ENCODE data around the gene ENTPD2.

The ENTPD2 gene

DNA sequence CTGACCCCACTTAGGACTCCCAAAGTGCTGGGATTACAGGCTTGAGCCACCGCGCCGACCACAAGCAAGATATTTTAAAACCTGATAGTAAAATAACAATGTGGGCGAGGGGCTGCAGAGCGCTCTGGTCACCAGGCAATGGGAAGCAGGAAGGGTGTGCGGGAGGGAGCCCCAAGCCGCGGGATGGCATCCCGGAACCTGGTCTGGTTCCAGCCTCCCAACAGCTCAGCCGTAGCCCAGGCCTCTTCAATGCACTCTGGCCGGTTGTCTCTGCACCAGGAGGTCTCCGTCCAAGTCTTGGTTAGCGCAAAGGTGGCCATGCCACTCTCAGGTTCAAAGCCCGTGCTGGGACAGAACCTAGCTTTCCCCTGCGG lies 22.8 kb upstream of the ENTPD2 start:
- H3K27ac ChIP-seq, result peak overlapping the region; percentile 92
- H3K9me3 ChIP-seq (ENCODE audit: severe bottlenecking), result no peaks in the 10 kb centered on the region
- peaks cover 29% of the 10 kb centered on the region for H3K36me3 ChIP-seq
- H3K27me3 ChIP-seq (ENCODE audit: insufficient read depth, low read depth, severe bottlenecking), result no peaks in the 10 kb centered on the region
- H3K4me3 ChIP-seq (ENCODE audit: low read depth, low read length), result peak overlapping the region; percentile 74
- TF ChIP-seq, protein P1, sequence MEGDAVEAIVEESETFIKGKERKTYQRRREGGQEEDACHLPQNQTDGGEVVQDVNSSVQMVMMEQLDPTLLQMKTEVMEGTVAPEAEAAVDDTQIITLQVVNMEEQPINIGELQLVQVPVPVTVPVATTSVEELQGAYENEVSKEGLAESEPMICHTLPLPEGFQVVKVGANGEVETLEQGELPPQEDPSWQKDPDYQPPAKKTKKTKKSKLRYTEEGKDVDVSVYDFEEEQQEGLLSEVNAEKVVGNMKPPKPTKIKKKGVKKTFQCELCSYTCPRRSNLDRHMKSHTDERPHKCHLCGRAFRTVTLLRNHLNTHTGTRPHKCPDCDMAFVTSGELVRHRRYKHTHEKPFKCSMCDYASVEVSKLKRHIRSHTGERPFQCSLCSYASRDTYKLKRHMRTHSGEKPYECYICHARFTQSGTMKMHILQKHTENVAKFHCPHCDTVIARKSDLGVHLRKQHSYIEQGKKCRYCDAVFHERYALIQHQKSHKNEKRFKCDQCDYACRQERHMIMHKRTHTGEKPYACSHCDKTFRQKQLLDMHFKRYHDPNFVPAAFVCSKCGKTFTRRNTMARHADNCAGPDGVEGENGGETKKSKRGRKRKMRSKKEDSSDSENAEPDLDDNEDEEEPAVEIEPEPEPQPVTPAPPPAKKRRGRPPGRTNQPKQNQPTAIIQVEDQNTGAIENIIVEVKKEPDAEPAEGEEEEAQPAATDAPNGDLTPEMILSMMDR (IDR thresholded peaks at IDR 0.05; ENCODE audit: low read depth, low read length), result no peak
- no peak for DNase-seq

DNA sequence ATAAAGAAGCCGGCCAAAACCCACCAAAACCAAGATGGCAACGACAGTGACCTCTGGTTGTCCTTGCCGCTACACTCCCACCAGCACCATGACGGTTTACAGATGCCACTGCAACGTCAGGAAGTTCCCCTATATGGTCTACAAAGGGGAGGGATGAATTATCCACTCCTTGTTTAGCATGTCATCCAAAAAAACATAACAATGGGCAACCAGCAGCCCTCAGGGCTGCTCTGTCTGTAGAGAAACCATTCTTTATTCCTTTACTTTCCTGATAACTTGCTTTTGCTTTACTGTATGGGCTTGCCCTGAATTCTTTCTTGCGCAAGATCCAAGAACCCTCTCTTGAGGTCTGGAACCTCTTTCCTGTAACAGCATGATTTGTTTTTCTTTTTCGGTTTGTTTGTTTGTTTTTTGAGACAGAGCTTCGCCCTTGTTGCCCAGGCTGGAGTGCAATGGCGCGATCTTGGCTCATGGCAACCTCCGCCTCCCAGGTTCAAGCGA lies 21.5 kb upstream of the ENTPD2 start:
- Histone ChIP-seq H3K27me3 (ENCODE audit: insufficient read depth, low read depth, severe bottlenecking) (no peaks in the 10 kb centered on the region), H3K36me3 (peaks cover 18% of the 10 kb centered on the region), H3K9me3 (ENCODE audit: severe bottlenecking) (no peaks in the 10 kb centered on the region), H3K27ac (no peak overlapping the region), H3K4me3 (ENCODE audit: low read depth, low read length) (no peak overlapping the region)
- no peak for DNase-seq
- TF ChIP-seq, protein P1 (IDR thresholded peaks at IDR 0.05; ENCODE audit: low read depth, low read length), result no peak

DNA sequence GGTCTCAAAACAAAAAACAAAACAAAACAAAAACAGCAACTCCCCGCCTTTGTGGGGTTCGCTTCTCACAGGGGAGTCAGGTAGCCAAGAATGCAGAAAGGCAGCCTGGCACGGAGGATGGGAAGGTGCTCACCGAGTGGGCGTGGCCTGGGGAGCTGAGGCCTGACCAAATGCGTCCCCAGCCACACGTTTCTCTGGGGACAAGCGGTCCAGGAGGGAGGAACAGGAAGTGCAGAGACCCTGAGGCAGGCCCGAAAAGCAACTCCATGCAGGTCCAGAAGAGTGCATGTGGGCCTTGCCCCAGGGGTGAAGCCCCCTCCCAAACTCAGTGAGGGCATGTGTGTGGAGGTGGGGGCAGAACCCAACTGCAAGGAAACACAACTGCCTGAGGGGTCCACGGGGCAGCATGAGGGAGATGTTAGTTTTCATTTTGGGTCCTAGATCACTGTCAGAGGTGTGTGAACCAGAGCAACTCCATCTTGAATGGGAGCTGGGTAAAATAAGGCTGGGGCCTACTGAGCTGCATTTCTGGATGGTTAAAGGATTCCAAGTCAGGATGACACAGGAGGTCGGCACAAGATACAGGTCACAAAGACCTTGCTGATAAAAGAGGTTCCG lies 20.9 kb upstream of the ENTPD2 start:
- Histone ChIP-seq H3K4me3 (ENCODE audit: low read depth, low read length) (no peak overlapping the region), H3K36me3 (peaks cover 13% of the 10 kb centered on the region), H3K27me3 (ENCODE audit: insufficient read depth, low read depth, severe bottlenecking) (no peaks in the 10 kb centered on the region), H3K27ac (no peak overlapping the region), H3K9me3 (ENCODE audit: severe bottlenecking) (no peaks in the 10 kb centered on the region)
- no peak for DNase-seq
- TF ChIP-seq, protein P1 (IDR thresholded peaks at IDR 0.05; ENCODE audit: low read depth, low read length), result no peak

DNA sequence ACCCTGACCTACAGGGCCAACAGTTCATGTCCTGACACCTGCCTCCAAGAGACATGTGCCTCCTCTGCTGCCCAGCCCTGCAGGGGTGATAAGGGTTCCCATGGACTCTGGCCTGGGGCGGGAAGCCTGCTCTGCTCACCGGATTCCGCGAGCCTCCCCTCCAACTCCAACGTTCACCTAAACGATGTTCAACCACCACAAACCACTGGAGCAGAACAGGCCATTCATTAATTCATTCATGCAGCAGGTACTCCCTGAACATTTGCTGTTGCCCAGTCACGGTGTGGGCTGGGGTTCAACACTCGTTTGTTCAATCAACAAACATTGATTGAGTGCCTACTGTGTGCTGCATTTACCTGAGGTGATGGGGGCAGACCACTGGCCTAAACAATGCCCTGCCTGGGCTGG lies 20.1 kb upstream of the ENTPD2 start:
- no peak for DNase-seq
- Histone ChIP-seq H3K9me3 (ENCODE audit: severe bottlenecking) (no peaks in the 10 kb centered on the region), H3K27ac (no peak overlapping the region), H3K4me3 (ENCODE audit: low read depth, low read length) (no peak overlapping the region), H3K36me3 (peaks cover 6% of the 10 kb centered on the region), H3K27me3 (ENCODE audit: insufficient read depth, low read depth, severe bottlenecking) (no peaks in the 10 kb centered on the region)
- TF ChIP-seq, protein P1 (IDR thresholded peaks at IDR 0.05; ENCODE audit: low read depth, low read length), result no peak

DNA sequence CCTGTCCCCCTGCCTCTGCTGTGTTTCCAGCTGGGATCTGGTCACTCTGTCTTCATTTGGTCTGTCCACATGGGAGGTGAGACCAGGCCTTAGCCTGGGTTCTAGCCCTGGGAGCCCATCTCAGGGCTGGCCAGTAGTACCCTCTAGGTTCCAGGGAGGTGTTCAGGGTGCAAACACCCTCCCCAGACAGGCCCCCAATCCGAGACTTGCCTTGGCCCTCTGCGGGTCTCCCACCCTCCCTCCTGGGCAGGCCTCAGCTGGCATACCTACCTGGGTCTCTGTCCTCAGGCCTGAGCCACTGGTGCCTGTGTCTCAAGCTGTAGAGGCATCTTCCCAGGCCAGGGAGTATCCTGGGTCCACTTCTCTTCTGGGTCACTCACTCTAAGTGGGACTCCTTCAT lies 17.4 kb upstream of the ENTPD2 start:
- H3K4me3 ChIP-seq (ENCODE audit: low read depth, low read length), result peak overlapping the region; percentile 62
- H3K27ac ChIP-seq, result peak overlapping the region; percentile 92

More for the DNA sequence above, 17.4 kb upstream of the ENTPD2 start:
- TF ChIP-seq, protein P1 (IDR thresholded peaks at IDR 0.05; ENCODE audit: low read depth, low read length), result no peak
- Histone ChIP-seq H3K36me3 (peaks cover 15% of the 10 kb centered on the region), H3K9me3 (ENCODE audit: severe bottlenecking) (no peaks in the 10 kb centered on the region), H3K27me3 (ENCODE audit: insufficient read depth, low read depth, severe bottlenecking) (no peaks in the 10 kb centered on the region)
- DNase-seq, result no peak

Data from WERI-Rb-1 (cell line).